Peyer's patch (tissue), 4 donors: ENCODE measurements around the gene TIMM8B.

Experiments
- POLR2A ChIP-seq, 2 donors: fragments of 450-650 bp; IDR thresholded peaks; one replicate each; pipeline ENCODE4 v1.5.1; 2017; ENCODE audit warnings: antibody characterized with exemption in 2 of 2, mild to moderate bottlenecking in 2 of 2, moderate library complexity in 2 of 2
- TF ChIP-seq, protein P1 (sequence below), 6 experiments: fragments of 450-650 bp in 4 of 6; fragments of 200-600 bp in 2 of 6; sonication (generic) in 1 of 6; IDR thresholded peaks; one replicate each; pipeline ENCODE4 v1.5.1; 2017 to 2019; ENCODE audit warnings: antibody characterized with exemption in 6 of 6, mild to moderate bottlenecking in 3 of 6, moderate library complexity in 1 of 6

DNA sequence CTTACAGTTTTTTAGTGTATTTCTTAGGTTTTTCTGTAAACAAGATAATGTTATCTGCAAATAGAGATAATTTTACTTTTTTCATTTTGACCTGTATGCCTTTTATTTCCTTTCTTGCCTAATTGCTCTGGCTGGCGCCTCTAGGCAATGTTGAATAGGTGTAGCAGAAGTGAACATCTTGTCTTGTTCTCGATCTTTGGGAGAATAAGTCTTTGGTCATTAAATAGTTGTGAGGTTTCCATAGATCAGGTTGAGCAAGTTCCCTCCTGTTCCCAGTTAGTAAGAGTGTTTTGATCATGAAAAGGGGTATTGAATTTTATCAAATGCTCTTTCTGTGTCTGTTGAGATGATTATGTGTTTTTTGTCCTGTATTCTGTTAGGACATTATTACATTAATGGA is 36.8 kb downstream of the TIMM8B start:
- TF ChIP-seq, protein P1, sequence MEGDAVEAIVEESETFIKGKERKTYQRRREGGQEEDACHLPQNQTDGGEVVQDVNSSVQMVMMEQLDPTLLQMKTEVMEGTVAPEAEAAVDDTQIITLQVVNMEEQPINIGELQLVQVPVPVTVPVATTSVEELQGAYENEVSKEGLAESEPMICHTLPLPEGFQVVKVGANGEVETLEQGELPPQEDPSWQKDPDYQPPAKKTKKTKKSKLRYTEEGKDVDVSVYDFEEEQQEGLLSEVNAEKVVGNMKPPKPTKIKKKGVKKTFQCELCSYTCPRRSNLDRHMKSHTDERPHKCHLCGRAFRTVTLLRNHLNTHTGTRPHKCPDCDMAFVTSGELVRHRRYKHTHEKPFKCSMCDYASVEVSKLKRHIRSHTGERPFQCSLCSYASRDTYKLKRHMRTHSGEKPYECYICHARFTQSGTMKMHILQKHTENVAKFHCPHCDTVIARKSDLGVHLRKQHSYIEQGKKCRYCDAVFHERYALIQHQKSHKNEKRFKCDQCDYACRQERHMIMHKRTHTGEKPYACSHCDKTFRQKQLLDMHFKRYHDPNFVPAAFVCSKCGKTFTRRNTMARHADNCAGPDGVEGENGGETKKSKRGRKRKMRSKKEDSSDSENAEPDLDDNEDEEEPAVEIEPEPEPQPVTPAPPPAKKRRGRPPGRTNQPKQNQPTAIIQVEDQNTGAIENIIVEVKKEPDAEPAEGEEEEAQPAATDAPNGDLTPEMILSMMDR (IDR thresholded peaks at IDR 0.05), result no peak
- no peak for TF ChIP-seq POLR2A (IDR thresholded peaks at IDR 0.05)
